Measurements from ENCODE around the gene SLC1A3.
A peak's percentile ranks its signal among the peaks of the same experiment; 100 is the strongest.

The SLC1A3 gene

DNA sequence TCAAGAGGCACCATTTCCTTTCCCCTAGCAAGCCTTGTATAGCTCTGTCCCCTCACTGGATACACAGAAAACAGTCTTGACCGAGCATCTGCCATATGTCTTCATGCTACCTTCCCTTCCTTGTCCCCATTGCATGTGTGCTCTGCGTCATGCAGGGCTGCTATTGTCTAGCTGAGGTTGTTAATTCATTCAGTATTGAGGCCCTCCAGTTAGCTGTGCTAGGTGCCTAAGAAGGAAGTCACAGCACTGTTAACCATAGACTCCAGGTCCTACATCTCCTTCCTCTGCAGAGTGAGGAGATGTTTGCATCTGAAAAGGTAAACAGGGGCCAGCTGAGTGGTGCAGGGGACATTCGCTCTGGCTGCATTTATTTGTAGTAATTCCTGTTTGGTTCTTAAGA is 48.2 kb downstream of the SLC1A3 start:
- no peak for DNase-seq

DNA sequence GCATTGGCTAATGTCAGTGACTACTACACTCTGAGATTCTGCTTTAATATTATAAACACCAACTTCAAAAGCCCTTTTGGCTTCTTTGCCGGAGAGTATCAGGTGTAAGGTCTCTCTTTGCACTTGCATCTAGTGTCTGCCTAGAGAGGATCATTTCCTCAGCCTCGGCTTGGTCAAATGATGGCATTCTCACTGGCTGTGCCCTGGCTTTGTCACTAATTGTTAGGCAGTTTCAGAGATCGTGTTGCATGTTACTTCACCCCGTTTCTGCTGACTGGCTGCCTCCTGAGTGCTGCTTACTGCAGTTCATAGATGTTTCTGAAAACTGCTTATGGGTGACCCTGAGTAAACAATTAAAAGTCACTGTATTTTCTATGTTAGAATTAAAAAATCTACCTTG is 48.8 kb downstream of the SLC1A3 start:
- DNase-seq: peak in 26 of 56 donors; percentile 6 to 57 (median 28)

GRCh38 chr5:36656556-36656955 is 50.1 kb downstream of the SLC1A3 start:
- no peak for DNase-seq

GRCh38 chr5:36657563-36657995 is 51.2 kb downstream of the SLC1A3 start:
- peak in 7 of 56 donors; percentile 10 to 50 (median 23) for DNase-seq

- DNase-seq: no peak
These were observed 51.8 kb downstream of the SLC1A3 start for GRCh38 chr5:36658038-36658756.

DNA sequence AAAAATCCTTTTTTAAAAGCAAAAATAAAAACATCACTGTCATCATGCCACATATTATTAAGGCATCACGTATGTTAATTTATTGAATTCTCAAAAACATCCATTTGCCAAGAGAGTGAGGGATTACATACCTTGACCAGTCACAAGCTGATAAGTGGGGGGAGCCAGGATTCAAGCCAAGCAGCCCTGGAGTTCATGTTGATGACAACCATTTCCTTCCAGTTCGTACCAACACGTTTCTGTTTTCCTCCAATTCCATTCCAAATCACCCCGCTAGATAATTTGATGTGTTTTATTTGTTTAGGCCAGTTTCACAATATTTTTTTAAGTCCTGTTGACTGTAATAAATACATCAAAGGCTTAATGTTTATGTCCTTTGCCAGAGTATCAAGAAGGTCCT is 53.0 kb downstream of the SLC1A3 start:
- DNase-seq: no peak

- no peak for DNase-seq
These were observed 54.1 kb downstream of the SLC1A3 start for GRCh38 chr5:36660397-36661049.

- DNase-seq: peak in 2 of 56 donors; percentile 19 to 34
These were observed 55.2 kb downstream of the SLC1A3 start for GRCh38 chr5:36661456-36662220.

GRCh38 chr5:36662291-36662851 is 56.0 kb downstream of the SLC1A3 start:
- peak in 52 of 56 donors; percentile 17 to 84 (median 58) for DNase-seq

DNA sequence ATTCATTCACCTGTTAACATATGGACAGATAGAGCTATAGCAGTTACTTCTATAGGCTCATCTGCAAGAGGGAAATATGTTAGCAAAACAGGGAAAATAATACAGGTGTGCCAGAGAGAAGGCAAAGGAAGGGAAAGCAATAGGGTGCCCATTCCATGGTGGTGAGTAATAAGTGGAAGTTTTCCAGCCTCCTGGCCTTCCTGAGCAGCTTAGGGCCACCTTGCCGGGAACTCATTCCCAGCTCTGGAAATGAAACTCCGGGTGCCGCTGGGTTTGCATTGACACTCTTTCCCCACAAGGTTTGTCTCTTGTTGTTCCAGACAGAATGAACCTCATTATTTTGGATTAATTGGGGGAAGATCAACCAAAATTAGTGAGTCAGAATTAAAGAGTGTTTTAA is 58.4 kb downstream of the SLC1A3 start:
- peak in 3 of 56 donors; percentile 10 to 24 (median 10) for DNase-seq

- DNase-seq: no peak
These were observed 59.2 kb downstream of the SLC1A3 start for GRCh38 chr5:36665628-36666027.

GRCh38 chr5:36666274-36666673 is 59.9 kb downstream of the SLC1A3 start:
- no peak for DNase-seq

- DNase-seq: no peak
These were observed 60.6 kb downstream of the SLC1A3 start for GRCh38 chr5:36666986-36667385.

GRCh38 chr5:36667824-36668223 is 61.4 kb downstream of the SLC1A3 start:
- no peak for DNase-seq

GRCh38 chr5:36669015-36669651 is 62.7 kb downstream of the SLC1A3 start:
- peak in 4 of 56 donors; percentile 17 to 41 (median 20) for DNase-seq

GRCh38 chr5:36670548-36670947 is 64.1 kb downstream of the SLC1A3 start:
- no peak for DNase-seq

DNA sequence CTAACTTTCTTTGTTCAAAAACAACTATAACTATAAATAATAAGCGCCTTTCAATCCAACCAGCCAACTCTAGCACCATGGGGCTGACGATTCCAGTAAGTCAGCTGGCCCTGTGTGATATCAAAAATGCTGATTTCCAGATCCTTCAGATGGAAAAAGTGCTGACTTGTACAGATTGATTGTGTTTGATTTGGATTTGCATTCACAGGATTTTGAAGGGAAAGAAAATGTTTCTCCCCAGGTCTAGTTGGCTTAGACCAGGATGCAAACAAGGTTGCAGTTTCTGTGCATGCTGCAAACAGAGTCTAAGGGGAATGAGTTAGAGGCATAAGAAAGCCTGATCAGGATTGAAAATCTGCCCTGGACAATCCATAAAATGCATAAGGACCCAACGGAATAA is 68.9 kb downstream of the SLC1A3 start:
- DNase-seq: no peak

DNA sequence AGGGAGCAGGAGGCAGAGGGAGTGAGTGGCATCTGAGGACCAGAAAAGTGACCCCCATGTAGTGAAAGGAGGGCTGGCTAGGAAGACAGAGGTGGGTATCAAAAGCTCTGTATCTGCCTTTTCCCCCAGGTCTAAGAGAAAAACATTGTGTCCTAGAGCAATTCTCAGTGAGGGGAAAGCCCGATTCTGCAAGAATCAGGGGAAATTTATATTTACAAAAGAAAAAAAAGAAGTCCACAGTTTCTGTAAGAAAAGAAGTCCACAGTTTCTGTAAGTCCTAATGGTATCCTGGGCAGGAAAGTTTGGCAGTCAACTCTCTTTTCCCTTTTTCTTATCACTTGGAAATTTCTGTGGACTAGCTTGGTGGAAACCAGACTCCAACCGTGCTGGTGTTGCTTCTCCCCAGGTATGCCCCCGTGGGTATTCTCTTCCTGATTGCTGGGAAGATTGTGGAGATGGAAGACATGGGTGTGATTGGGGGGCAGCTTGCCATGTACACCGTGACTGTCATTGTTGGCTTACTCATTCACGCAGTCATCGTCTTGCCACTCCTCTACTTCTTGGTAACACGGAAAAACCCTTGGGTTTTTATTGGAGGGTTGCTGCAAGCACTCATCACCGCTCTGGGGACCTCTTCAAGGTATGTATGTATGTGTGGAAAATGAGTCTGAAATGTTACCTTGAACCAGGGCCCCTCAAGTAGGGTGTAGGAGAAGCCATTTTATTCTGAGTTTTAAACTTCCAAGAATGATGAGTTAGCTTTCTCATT is 73.0 kb downstream of the SLC1A3 start:
- no peak for DNase-seq

DNA sequence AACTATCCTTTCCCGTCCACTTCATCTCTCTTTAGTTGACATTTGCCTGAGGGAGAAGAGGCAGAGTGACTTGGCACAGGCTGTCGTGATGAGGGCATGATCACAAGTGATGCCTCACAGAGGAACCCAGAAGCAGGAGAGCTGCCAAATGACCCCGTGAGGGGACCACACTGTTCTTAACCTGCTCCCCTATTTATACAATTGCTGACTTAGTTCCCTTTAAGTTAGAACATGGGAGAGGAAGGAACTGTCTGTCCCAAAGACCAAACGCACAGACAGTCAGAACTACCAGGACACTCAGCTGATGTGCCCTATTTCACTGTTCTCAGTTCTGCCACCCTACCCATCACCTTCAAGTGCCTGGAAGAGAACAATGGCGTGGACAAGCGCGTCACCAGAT is 73.7 kb downstream of the SLC1A3 start:
- peak in 24 of 56 donors; percentile 18 to 59 (median 27) for DNase-seq

GRCh38 chr5:36681711-36682110 is 75.3 kb downstream of the SLC1A3 start:
- DNase-seq: no peak
